HEK293 (cell line): ENCODE measurements around the gene KCTD1.
A peak's percentile ranks its signal among the peaks of the same experiment; 100 is the strongest.

Experiments
- CTCF ChIA-PET: fragments of 350-600 bp; formaldehyde crosslinking; extraction: SDS; loops from one replicate; lab custom pipeline; 2021; ENCODE audit warnings: antibody characterized with exemption; lab: Yijun Ruan, JAX
- POLR2A ChIA-PET: fragments of 300-600 bp; formaldehyde crosslinking; extraction: SDS; loops from one replicate; lab custom pipeline; 2020; ENCODE audit warnings: antibody characterized with exemption, inconsistent platforms; lab: Yijun Ruan, JAX
- H3K27ac ChIP-seq: fragments of 200-500 bp; sonication (Bioruptor generic); 2 replicates; pipeline ENCODE4 v1.5.1; 2014; ENCODE audit warnings: low read depth, low read length, control low read depth, inconsistent platforms; ENCODE audit errors: extremely low read depth
- H3K36me3 ChIP-seq, 2 experiments: fragments of 200-500 bp in 1 of 2; sonication (Bioruptor generic) in 1 of 2; 1 replicate in 1 of 2; 2 replicates in 1 of 2; pipeline ENCODE4 v1.5.1; 2014 to 2017; ENCODE audit warnings: inconsistent platforms in 2 of 2, low read length in 2 of 2; ENCODE audit not compliant: control insufficient read depth in 2 of 2, insufficient read depth in 1 of 2
- H3K4me1 ChIP-seq: fragments of 200-500 bp; sonication (Bioruptor generic); 2 replicates; pipeline ENCODE4 v1.5.1; 2014; ENCODE audit warnings: mild to moderate bottlenecking, low read length, inconsistent platforms; ENCODE audit not compliant: control insufficient read depth, insufficient read depth
- H3K4me3 ChIP-seq: 2 replicates; pipeline ENCODE4 v1.5.1; 2011; ENCODE audit warnings: low read depth, mild to moderate bottlenecking, control low read depth, low read length, moderate library complexity
- H3K9me3 ChIP-seq: fragments of 200-500 bp; sonication (Bioruptor generic); 2 replicates; pipeline ENCODE4 v1.5.1; 2014; ENCODE audit warnings: low read depth, low read length, inconsistent platforms; ENCODE audit not compliant: control insufficient read depth, insufficient read depth
- AEBP2 ChIP-seq: fragments of 450-650 bp; formaldehyde crosslinking; IDR thresholded peaks from 2 replicates; pipeline ENCODE4 v1.5.1; 2016; ENCODE audit warnings: missing biosample characterization, missing genetic modification characterization, borderline replicate concordance
- BCL11B ChIP-seq: fragments of 450-650 bp; formaldehyde crosslinking; IDR thresholded peaks from 2 replicates; pipeline ENCODE4 v1.5.1; 2016; ENCODE audit warnings: low read depth, missing biosample characterization, missing genetic modification characterization
- CTCF ChIP-seq: fragments of 450-650 bp; formaldehyde crosslinking; IDR thresholded peaks from 2 replicates; pipeline ENCODE4 v1.5.1; 2016; ENCODE audit warnings: missing biosample characterization, missing genetic modification characterization
- KLF16 ChIP-seq: fragments of 450-650 bp; formaldehyde crosslinking; IDR thresholded peaks from 2 replicates; pipeline ENCODE4 v1.5.1; 2017; ENCODE audit warnings: missing biosample characterization, missing genetic modification characterization
- PRDM1 ChIP-seq: fragments of 450-650 bp; formaldehyde crosslinking; IDR thresholded peaks from 2 replicates; pipeline ENCODE4; 2016; ENCODE audit warnings: missing biosample characterization, missing genetic modification characterization
- PRDM10 ChIP-seq: fragments of 450-650 bp; formaldehyde crosslinking; IDR thresholded peaks from 2 replicates; pipeline ENCODE4 v1.5.1; 2016; ENCODE audit warnings: missing biosample characterization, missing genetic modification characterization
- SALL2 ChIP-seq: fragments of 450-650 bp; formaldehyde crosslinking; IDR thresholded peaks from 2 replicates; pipeline ENCODE4 v1.5.0; 2017; ENCODE audit warnings: missing biosample characterization, mild to moderate bottlenecking, missing genetic modification characterization, borderline replicate concordance
- TRIM28 ChIP-seq: IDR thresholded peaks from 2 replicates; pipeline ENCODE4 v1.6.1; 2011; ENCODE audit warnings: low read length, control low read depth, borderline replicate concordance
- ZBTB17 ChIP-seq: fragments of 450-650 bp; formaldehyde crosslinking; IDR thresholded peaks from 2 replicates; pipeline ENCODE4 v1.5.1; 2016; ENCODE audit warnings: missing biosample characterization, missing genetic modification characterization
- ZNF112 ChIP-seq: fragments of 450-650 bp; formaldehyde crosslinking; IDR thresholded peaks from 2 replicates; pipeline ENCODE4 v1.5.0; 2017; ENCODE audit warnings: missing biosample characterization, missing genetic modification characterization
- ZNF133 ChIP-seq: fragments of 450-650 bp; formaldehyde crosslinking; IDR thresholded peaks from 2 replicates; pipeline ENCODE4 v1.5.1; 2016; ENCODE audit warnings: missing biosample characterization, missing genetic modification characterization
- ZNF19 ChIP-seq: fragments of 450-650 bp; formaldehyde crosslinking; IDR thresholded peaks from 2 replicates; pipeline ENCODE4; 2016; ENCODE audit warnings: missing biosample characterization, missing genetic modification characterization, low read depth
- ZNF292 ChIP-seq: fragments of 450-650 bp; formaldehyde crosslinking; IDR thresholded peaks from 2 replicates; pipeline ENCODE4 v1.5.1; 2016; ENCODE audit warnings: low read depth, missing biosample characterization, missing genetic modification characterization, borderline replicate concordance
- ZNF335 ChIP-seq: fragments of 450-650 bp; formaldehyde crosslinking; conservative IDR thresholded peaks from 2 replicates; pipeline ENCODE4 v1.5.1; 2016; ENCODE audit warnings: missing biosample characterization, missing genetic modification characterization
- ZNF350 ChIP-seq: fragments of 450-650 bp; formaldehyde crosslinking; IDR thresholded peaks from 2 replicates; pipeline ENCODE4 v1.5.0; 2017; ENCODE audit warnings: missing biosample characterization, mild to moderate bottlenecking, missing genetic modification characterization
- ZNF514 ChIP-seq: fragments of 450-650 bp; formaldehyde crosslinking; IDR thresholded peaks from 2 replicates; pipeline ENCODE4 v1.5.1; 2016; ENCODE audit warnings: missing biosample characterization, missing genetic modification characterization
- ZNF664 ChIP-seq: fragments of 450-650 bp; formaldehyde crosslinking; IDR thresholded peaks from 2 replicates; pipeline ENCODE4 v1.5.1; 2016; ENCODE audit warnings: missing biosample characterization, missing genetic modification characterization
- ZNF776 ChIP-seq: fragments of 450-650 bp; formaldehyde crosslinking; IDR thresholded peaks from 2 replicates; pipeline ENCODE4 v1.5.0; 2017; ENCODE audit warnings: missing biosample characterization, missing genetic modification characterization, borderline replicate concordance
- TF ChIP-seq, protein P1 (sequence below): fragments of 450-650 bp; formaldehyde crosslinking; IDR thresholded peaks from 2 replicates; pipeline ENCODE4 v1.5.0; 2017; ENCODE audit warnings: missing biosample characterization, missing genetic modification characterization, borderline replicate concordance

Gene KCTD1

DNA sequence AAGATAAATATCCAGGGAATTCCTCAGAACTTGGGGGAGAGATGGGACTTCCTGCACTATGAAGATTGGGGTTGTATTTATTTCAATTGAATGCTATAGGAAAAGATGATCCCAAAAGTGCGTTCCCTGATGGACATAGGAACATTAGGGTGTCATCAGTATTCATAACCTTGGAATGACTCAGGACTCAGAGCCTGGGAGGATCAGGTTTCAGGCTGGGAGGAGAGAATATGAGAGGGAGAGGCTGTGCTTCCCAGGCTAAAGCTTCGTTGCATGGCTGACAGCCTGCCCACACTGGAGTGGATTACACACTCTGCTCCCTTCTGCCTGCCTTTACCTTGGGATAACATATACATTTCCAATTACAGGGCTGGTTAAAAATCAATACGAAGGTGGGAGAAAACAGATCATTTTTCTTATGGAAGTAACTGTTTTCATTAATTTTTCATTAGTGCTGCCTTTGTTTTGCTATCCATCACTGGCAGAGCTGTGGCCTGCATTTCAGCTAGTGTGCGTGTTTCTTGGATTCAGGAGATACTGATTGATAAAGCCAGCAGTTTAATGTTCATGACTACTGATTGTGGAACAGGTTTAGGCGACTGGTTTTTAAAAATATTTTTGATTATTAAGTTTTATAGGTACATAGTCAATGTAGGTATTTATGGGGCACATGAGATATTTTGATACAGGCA is 118.7 kb downstream of the KCTD1 start:
- H3K4me1 ChIP-seq: 0 out of 2 replicates have a peak, but pooled peaks cover 2% of the 10 kb centered on the region
- no peaks in the 10 kb centered on the region for H3K36me3 ChIP-seq
- H3K27ac ChIP-seq: no peak overlapping the region
- no peaks in the 10 kb centered on the region for H3K9me3 ChIP-seq
- TF ChIP-seq ZNF335 (tag by site-specific recombination) (peak; percentile 57; the same call in 1 of the 2 replicates), TRIM28 (0 out of 2 replicates have a peak, but pooled peaks have one; percentile 49), KLF16 (tag by site-specific recombination) (no peak), AEBP2 (tag by site-specific recombination) (no peak), ZBTB17 (tag by site-specific recombination) (peak; percentile 52), BCL11B (tag by site-specific recombination) (no peak)
- TF ChIP-seq, all 188 proteins: peak for 3
- POLR2A ChIA-PET: interaction anchor here (0.5 kb wide), 1 partner anchor 39 kb away, joined by 3 read pairs; no protein-coding TSS in a partner anchor
- CTCF ChIA-PET: interaction anchor here (0.6 to 0.7 kb wide), 2 partner anchors 112 to 1729 kb away, joined by 3 to 5 read pairs; no protein-coding TSS in a partner anchor
- H3K4me3 ChIP-seq: no peak overlapping the region

DNA sequence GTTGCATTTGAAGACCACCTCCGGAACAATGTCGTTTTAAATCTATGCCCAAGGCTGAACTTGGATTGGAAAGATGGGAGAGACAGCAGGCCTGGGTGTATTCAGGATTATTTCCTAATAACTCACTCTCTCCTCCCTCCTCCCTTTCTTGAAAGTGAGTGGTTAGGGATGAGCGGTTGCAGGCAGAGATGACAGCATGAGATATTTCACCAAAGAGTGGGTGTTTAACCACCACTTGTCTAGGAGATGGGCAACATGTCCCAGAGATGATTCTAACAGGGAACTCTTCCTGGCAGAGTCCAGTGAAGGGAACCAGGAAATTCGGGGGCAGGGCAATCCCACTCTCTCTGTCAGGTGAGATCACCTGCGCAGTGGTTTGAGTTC is 123.2 kb downstream of the KCTD1 start:
- Histone ChIP-seq H3K9me3 (no peaks in the 10 kb centered on the region), H3K36me3 (no peaks in the 10 kb centered on the region), H3K4me1 (0 out of 2 replicates have a peak, but pooled peaks cover 2% of the 10 kb centered on the region), H3K27ac (no peak overlapping the region), H3K4me3 (no peak overlapping the region)
- POLR2A ChIA-PET: interaction anchor here (0.7 kb wide), 1 partner anchor 481 kb away, joined by 3 read pairs; no protein-coding TSS in a partner anchor
- CTCF ChIA-PET: interaction anchor here (0.9 kb wide), 1 partner anchor 196 kb away, joined by 3 read pairs; no protein-coding TSS in a partner anchor
- TF ChIP-seq ZNF776 (no peak), PRDM1 (tag by site-specific recombination) (peak; percentile 32; the same call in 1 of the 2 replicates)

GRCh38 chr18:26424428-26425147 is 123.8 kb downstream of the KCTD1 start:
- Histone ChIP-seq H3K4me3 (no peak overlapping the region), H3K9me3 (no peaks in the 10 kb centered on the region), H3K27ac (no peak overlapping the region), H3K4me1 (no peaks in the 10 kb centered on the region), H3K36me3 (no peaks in the 10 kb centered on the region)
- CTCF ChIA-PET: interaction anchor here (0.9 to 1.3 kb wide), 2 partner anchors 14 to 41 kb away, joined by 3 to 4 read pairs; no protein-coding TSS in a partner anchor
- POLR2A ChIA-PET: no interaction called here
- TF ChIP-seq ZNF350 (tag by site-specific recombination) (no peak), ZNF133 (tag by site-specific recombination) (no peak), ZNF664 (tag by site-specific recombination) (no peak), PRDM10 (tag by site-specific recombination) (no peak), ZNF19 (tag by site-specific recombination) (no peak), ZNF112 (tag by site-specific recombination) (no peak), SALL2 (tag by site-specific recombination) (no peak), ZNF292 (tag by site-specific recombination) (no peak), ZNF514 (no peak), CTCF (tag by site-specific recombination) (no peak)
- TF ChIP-seq, protein P1, sequence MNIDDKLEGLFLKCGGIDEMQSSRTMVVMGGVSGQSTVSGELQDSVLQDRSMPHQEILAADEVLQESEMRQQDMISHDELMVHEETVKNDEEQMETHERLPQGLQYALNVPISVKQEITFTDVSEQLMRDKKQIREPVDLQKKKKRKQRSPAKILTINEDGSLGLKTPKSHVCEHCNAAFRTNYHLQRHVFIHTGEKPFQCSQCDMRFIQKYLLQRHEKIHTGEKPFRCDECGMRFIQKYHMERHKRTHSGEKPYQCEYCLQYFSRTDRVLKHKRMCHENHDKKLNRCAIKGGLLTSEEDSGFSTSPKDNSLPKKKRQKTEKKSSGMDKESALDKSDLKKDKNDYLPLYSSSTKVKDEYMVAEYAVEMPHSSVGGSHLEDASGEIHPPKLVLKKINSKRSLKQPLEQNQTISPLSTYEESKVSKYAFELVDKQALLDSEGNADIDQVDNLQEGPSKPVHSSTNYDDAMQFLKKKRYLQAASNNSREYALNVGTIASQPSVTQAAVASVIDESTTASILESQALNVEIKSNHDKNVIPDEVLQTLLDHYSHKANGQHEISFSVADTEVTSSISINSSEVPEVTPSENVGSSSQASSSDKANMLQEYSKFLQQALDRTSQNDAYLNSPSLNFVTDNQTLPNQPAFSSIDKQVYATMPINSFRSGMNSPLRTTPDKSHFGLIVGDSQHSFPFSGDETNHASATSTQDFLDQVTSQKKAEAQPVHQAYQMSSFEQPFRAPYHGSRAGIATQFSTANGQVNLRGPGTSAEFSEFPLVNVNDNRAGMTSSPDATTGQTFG (tag by site-specific recombination): no peak
